HG03066 (cell line): ENCODE measurements around the gene EML3.

ENCODE experiments used
- ATAC-seq: cut with Tn5 transposase; IDR thresholded peaks from one replicate; pipeline ENCODE4 v1.9.1; 2021; ENCODE audit warnings: low read depth; ENCODE audit not compliant: unreplicated experiment

Gene EML3

DNA sequence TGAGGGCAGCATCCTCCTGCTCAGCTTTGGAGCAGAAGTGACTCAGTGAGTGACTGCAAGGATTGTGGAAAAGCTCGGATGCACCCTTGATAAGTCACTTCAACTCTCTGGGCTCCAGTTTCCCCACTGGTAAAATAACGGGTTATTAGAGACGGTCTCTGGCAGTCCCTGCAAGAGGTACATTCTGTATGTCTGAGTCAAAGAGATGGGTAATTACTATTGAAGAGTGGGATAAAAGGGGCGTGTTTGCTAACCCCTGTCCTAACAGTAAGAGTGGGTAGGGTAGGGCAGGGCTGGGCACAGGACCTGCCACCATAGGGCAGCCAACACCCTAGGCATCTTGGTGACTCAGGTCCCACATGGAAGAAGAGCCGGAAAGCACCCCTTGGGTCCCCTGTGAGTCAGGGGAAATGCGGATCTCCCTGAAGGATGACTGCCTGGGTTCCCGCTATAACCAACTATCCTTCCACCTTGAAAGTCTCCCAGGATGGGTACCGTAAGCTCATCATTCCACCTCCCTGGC lies 58.7 kb downstream of the EML3 start:
- ATAC-seq: no peak

DNA sequence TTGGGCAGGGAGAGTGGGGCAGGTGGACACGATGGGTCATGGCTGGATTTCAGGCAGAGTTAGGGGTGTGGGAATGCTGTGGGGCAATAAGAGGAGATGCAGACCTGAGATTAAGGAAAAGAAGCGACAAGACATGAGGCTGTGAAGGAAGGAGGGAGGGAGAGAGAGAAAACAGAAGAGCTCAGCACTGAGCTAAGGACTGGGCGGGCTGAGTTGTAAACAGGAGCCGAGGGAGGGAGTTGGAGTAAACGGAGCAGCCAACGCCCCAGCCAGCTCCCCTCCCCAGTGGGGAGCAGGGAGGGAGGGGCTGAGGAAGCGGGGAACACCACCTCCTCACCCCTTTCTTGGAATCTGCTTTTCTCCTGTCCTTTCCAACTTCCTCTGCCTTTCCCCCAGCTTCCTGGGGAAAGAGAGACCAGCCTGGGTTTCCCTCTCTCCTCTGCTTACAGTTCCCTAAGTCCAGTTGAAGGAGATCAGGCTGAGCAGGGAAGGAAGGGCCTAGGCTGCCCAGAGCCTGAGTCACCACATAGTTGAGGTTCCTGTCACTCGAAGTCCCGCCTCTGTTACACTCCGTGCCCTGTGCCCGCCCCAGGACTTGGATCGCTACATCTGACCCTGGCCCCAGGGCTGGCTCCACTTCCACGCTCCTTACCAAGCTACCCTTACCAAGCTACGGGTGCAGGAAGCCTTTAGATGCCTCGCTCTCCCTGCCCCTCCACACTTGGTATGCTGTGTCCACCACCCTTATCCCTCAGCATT lies 59.3 kb downstream of the EML3 start:
- no peak for ATAC-seq

DNA sequence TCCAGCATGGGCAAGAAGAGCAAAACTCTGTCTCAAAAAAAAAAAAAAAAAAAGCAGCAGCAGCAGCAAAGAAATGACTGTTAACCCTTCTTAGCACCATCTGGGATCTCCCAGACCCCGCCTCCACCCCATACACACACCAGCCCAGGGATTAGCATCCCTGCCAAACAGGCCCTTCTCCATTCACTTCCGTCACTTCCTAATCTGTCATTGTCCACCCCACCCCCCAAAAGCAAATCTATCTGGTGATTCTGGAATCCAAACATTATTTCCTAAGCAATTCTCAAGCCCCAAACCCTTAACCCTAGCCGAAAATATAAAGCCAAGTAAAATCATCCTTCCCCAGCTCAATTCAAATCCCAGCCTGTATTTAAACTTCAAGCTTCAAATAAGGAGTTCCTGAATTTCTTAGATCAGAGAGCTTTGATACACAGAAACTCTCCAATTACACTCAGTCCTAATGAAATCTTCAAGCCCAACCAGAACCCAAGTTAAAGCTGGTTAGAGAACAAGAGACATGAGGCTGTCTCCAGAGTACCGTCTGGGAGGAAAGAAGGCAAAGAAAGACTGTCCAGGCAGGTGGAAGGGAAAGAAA lies 60.0 kb downstream of the EML3 start:
- ATAC-seq: no peak
